Osteoblast (primary cell): ENCODE data around the gene SNUPN. TPM values are rescaled to one million over a fixed set of nuclear protein-coding genes. Genes with fewer than 3 reads are reported as not detected.

ENCODE experiments used
- DNase-seq: peaks from one replicate; pipeline ENCODE4 v3.0.0; 2011; ENCODE audit warnings: low spot score, mixed read lengths; ENCODE audit not compliant: insufficient read length; ENCODE audit errors: missing footprints
- H2AFZ ChIP-seq: 2 replicates; pipeline ENCODE4 v1.6.0; 2011; ENCODE audit warnings: mild to moderate bottlenecking, low read length
- H3K27ac ChIP-seq: 2 replicates; pipeline ENCODE4 v1.5.1; 2011; ENCODE audit warnings: mild to moderate bottlenecking, low read depth, low read length, moderate library complexity
- H3K27me3 ChIP-seq: 2 replicates; pipeline ENCODE4 v1.6.0; 2012; ENCODE audit warnings: mild to moderate bottlenecking, control low read depth, inconsistent platforms, low read length, moderate library complexity; ENCODE audit not compliant: insufficient read depth
- H3K36me3 ChIP-seq: 2 replicates; pipeline ENCODE4 v1.5.1; 2011; ENCODE audit warnings: mild to moderate bottlenecking, low read length, control low read depth, moderate library complexity; ENCODE audit not compliant: insufficient read depth
- H3K4me1 ChIP-seq: 2 replicates; pipeline ENCODE4 v1.5.1; 2011; ENCODE audit warnings: mild to moderate bottlenecking, low read length, control low read depth, moderate library complexity; ENCODE audit not compliant: insufficient read depth
- H3K4me2 ChIP-seq: 2 replicates; pipeline ENCODE4 v1.6.0; 2011; ENCODE audit warnings: mild to moderate bottlenecking, low read length; ENCODE audit not compliant: insufficient read depth
- H3K4me3 ChIP-seq: fragments of 200-600 bp; sonication (generic); 3 replicates; pipeline ENCODE4 v1.5.1; 2012; ENCODE audit warnings: mild to moderate bottlenecking, low read length, inconsistent platforms; ENCODE audit not compliant: insufficient read depth
- H3K79me2 ChIP-seq: 2 replicates; pipeline ENCODE4 v1.6.0; 2012; ENCODE audit warnings: mild to moderate bottlenecking, low read length, control low read depth, inconsistent platforms; ENCODE audit not compliant: insufficient read depth
- H3K9me3 ChIP-seq: 2 replicates; pipeline ENCODE4 v1.5.1; 2011; ENCODE audit warnings: low read depth, low read length, control low read depth
- H4K20me1 ChIP-seq: 2 replicates; pipeline ENCODE4 v1.6.0; 2012; ENCODE audit warnings: mild to moderate bottlenecking, low read length, control low read depth; ENCODE audit not compliant: insufficient read depth
- total RNA-seq: library from RNA; depleted of rRNA; stranded (reverse); fragments of >200 nt; gene quantifications from 2 replicates; pipeline ENCODE4 v1.2.3, GENCODE V29; 2012
- TF ChIP-seq, protein P1 (sequence below): IDR thresholded peaks from 2 replicates; pipeline ENCODE4 v1.5.1; 2011; ENCODE audit warnings: mild to moderate bottlenecking, low read depth, low read length, moderate library complexity; ENCODE audit errors: extremely low read depth

SNUPN gene
- total RNA-seq, 1 donor = 30.4 TPM

DNA sequence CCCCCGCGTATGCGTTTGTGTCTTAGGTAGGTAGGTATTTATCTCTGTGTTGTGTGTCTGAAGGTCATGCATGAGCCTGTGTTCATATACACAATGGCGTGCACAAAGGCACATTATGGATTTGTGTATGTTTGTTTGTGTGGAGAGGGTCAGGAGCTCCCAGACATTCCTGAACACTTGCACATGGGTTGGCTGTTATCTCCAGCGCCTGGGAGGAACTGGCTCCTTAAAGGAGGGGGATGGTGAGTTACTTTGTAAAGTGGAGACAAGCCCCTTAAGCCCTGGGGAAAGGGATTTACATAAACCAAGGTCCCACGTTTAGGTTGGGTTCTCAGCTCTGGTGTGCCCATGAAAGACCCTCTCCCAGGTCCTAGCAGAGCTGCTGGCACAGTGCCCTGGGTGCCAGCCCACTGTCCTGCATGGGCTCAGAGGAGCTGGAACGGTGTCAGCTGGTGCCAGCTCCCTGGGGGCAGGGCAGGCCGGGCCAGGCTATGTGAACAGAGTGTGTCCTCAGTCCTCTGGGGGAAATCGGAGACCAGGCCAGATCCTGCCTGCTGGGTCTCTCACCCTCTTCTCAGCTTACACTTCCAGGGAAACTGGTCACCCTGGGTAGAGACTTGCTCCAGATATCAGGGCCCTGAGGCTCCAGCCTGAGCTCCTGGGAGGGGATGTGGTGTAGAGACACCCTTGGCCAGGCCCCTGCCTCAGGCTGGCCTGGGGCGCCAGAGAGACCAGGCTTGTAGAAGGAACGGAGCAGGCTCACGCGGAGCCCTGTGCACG lies 47.3 kb upstream of the SNUPN start:
- Histone ChIP-seq H3K9me3 (no peaks in the 10 kb centered on the region), H3K4me3 (peak overlapping the region; percentile 45), H4K20me1 (no peaks in the 10 kb centered on the region), H3K79me2 (no peaks in the 10 kb centered on the region), H2AFZ (no peak overlapping the region), H3K27ac (peak overlapping the region; percentile 93), H3K4me2 (peak overlapping the region; percentile 64), H3K4me1 (peaks cover 36% of the 10 kb centered on the region), H3K36me3 (no peaks in the 10 kb centered on the region), H3K27me3 (no peaks in the 10 kb centered on the region)
- TF ChIP-seq, protein P1, sequence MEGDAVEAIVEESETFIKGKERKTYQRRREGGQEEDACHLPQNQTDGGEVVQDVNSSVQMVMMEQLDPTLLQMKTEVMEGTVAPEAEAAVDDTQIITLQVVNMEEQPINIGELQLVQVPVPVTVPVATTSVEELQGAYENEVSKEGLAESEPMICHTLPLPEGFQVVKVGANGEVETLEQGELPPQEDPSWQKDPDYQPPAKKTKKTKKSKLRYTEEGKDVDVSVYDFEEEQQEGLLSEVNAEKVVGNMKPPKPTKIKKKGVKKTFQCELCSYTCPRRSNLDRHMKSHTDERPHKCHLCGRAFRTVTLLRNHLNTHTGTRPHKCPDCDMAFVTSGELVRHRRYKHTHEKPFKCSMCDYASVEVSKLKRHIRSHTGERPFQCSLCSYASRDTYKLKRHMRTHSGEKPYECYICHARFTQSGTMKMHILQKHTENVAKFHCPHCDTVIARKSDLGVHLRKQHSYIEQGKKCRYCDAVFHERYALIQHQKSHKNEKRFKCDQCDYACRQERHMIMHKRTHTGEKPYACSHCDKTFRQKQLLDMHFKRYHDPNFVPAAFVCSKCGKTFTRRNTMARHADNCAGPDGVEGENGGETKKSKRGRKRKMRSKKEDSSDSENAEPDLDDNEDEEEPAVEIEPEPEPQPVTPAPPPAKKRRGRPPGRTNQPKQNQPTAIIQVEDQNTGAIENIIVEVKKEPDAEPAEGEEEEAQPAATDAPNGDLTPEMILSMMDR = no peak
- peak; percentile 95 for DNase-seq

DNA sequence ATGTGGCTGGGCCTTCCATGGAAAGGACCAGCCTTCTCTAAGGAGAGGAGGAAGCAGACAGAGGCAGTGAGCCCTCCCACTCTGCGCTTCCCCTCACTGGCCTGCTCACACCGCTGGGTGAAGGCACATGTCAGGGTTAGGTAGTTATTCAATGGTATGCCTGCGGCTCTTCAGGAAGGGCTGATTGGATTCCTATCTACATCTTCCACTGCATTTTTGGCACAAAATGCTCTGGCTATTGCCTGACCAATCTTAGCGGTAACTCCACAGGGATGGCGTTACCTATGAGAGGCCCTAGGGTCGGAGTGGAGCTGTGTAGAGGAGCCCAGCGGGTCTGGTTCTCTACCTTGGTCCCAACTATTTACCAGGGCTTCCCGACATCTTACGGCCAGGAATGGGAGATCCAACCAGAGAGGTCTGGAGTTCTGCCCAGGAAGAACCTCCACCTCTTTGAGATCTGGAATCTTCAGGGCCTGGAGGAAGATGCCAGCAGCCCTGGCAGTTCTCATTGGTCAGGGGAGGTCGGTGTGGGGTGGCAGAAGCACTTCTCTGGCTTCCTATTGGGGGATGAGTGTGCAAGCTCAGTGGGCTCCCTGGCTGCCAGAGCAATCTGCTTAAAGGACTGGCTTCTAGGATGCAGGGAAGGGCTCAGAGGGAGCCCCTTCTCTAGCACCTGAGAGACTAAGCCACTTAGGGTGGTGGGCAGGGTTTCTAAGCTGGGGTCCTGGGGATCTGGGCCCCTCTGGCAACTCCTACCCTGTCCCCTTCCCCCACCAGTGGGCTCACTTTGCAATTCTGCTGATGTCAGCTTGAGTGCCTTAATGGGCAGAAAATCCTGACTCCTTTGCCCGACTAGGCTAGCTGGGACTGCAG lies 46.4 kb upstream of the SNUPN start:
- no peaks in the 10 kb centered on the region for H4K20me1 ChIP-seq
- H3K79me2 ChIP-seq = peaks cover 4% of the 10 kb centered on the region
- H3K27ac ChIP-seq = peak overlapping the region; percentile 93
- peak overlapping the region; percentile 64 for H3K4me2 ChIP-seq
- peak; percentile 86 for DNase-seq
- H3K36me3 ChIP-seq = no peaks in the 10 kb centered on the region
- H2AFZ ChIP-seq = no peak overlapping the region
- H3K9me3 ChIP-seq = no peaks in the 10 kb centered on the region
- peaks cover 45% of the 10 kb centered on the region for H3K4me1 ChIP-seq
- no peaks in the 10 kb centered on the region for H3K27me3 ChIP-seq
- H3K4me3 ChIP-seq = no peak overlapping the region
- TF ChIP-seq, protein P1 = no peak

DNA sequence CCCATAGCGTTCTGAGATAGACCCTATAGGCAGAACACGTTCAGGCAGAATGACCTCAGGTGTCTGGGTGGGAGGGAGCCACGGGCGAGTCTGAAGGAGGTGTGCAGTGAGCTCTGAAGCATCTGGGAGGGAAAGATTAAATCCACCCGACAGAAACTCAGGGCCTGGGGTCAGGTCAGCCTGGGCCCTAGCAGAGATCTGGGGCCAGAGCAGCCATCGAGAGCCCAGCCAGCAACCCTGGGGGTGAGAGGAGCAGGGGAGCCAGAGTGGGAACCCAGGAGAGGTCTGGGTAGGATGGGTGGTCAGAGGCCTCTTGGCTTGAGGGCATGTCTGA lies 44.3 kb upstream of the SNUPN start:
- DNase-seq = no peak
- no peaks in the 10 kb centered on the region for H3K9me3 ChIP-seq
- no peak overlapping the region for H2AFZ ChIP-seq
- H3K4me1 ChIP-seq = peaks cover 59% of the 10 kb centered on the region
- TF ChIP-seq, protein P1 = no peak
- no peak overlapping the region for H3K4me3 ChIP-seq
- peaks cover 4% of the 10 kb centered on the region for H3K79me2 ChIP-seq
- H3K27me3 ChIP-seq = no peaks in the 10 kb centered on the region
- no peaks in the 10 kb centered on the region for H4K20me1 ChIP-seq
- H3K4me2 ChIP-seq = no peak overlapping the region
- no peaks in the 10 kb centered on the region for H3K36me3 ChIP-seq
- peak overlapping the region; percentile 5 for H3K27ac ChIP-seq
